GM12878 (cell line): ENCODE measurements around the gene ALDH1A1. TPM values are rescaled to one million over a fixed set of nuclear protein-coding genes. Genes with fewer than 3 reads are reported as not detected.

Source experiments
- ATAC-seq: fragments of 200-7000 bp; cut with Tn5 transposase; 3 replicates; pipeline ENCODE4 v1.9.1; 2020; ENCODE audit warnings: mild to moderate bottlenecking, moderate library complexity
- BruUV-seq: library from RNA; stranded (reverse); fragments of 400-500 nt; replicated peaks from 2 replicates; lab custom pipeline; 2021; lab: Mats Ljungman, UMichigan
- CTCF ChIA-PET: fragments of 300-600 bp; sonication (Branson Sonifier 250); formaldehyde crosslinking; extraction: SDS; loops from one replicate; lab custom pipeline; 2021; ENCODE audit warnings: inconsistent platforms; lab: Yijun Ruan, JAX
- POLR2A ChIA-PET: fragments of 350-600 bp; formaldehyde crosslinking; extraction: SDS; loops from one replicate; lab custom pipeline; 2021; ENCODE audit warnings: inconsistent platforms; lab: Charles Lee
- RAD21 ChIA-PET: fragments of 300-600 bp; sonication (Branson Sonifier 250); formaldehyde crosslinking; loops from one replicate; lab custom pipeline; 2023; ENCODE audit warnings: antibody characterized with exemption; ENCODE audit not compliant: unreplicated experiment; lab: Charles Lee
- SMC1A ChIA-PET: fragments of 300-600 bp; sonication (Branson Sonifier 250); formaldehyde crosslinking; loops from one replicate; lab custom pipeline; 2023; ENCODE audit not compliant: unreplicated experiment, uncharacterized antibody; lab: Charles Lee
- DNase-seq: peaks from one replicate; pipeline ENCODE4 v3.0.0-alpha.2; 2011; ENCODE audit warnings: low read depth, low spot score
- FAIRE-seq: peaks from 3 replicates; lab custom pipeline; 2011; peaks lifted over from hg19 to GRCh38; lab: Jason Lieb, UNC
- H2AFZ ChIP-seq: 2 replicates; pipeline ENCODE4 v1.6.0; 2011; ENCODE audit warnings: low read depth, low read length, control low read depth; ENCODE audit not compliant: control insufficient read depth
- H3K27ac ChIP-seq: 2 replicates; pipeline ENCODE4 v1.5.1; 2011; ENCODE audit warnings: control low read depth; ENCODE audit not compliant: control insufficient read depth, insufficient read depth
- H3K27me3 ChIP-seq, 2 experiments: replicated peaks in 1 of 2; 2 replicates each; pipeline versions ENCODE4 v1.6.0 to v1.6.1; 2011; ENCODE audit warnings: low read length in 1 of 2; ENCODE audit not compliant: control insufficient read depth in 2 of 2, insufficient read depth in 2 of 2
- H3K36me3 ChIP-seq, 2 experiments: 2 replicates each; pipeline ENCODE4 v1.5.1; 2011; ENCODE audit warnings: low read length in 1 of 2; ENCODE audit not compliant: control insufficient read depth in 2 of 2, insufficient read depth in 2 of 2
- H3K4me1 ChIP-seq: 2 replicates; pipeline ENCODE4 v1.6.1; 2011; ENCODE audit warnings: mild to moderate bottlenecking, low read length, moderate library complexity, mixed read lengths; ENCODE audit not compliant: control insufficient read depth, insufficient read depth
- H3K4me2 ChIP-seq: 2 replicates; pipeline ENCODE4 v1.6.0; 2011; ENCODE audit warnings: control low read depth; ENCODE audit not compliant: control insufficient read depth, insufficient read depth
- H3K4me3 ChIP-seq: fragments of 200-600 bp; sonication (generic); 2 replicates; pipeline ENCODE4 v1.5.1; 2016
- H3K79me2 ChIP-seq: 2 replicates; pipeline ENCODE4 v1.6.0; 2011; ENCODE audit warnings: low read length; ENCODE audit not compliant: control insufficient read depth, insufficient read depth
- H3K9ac ChIP-seq: 2 replicates; pipeline ENCODE4 v1.8.0; 2011; ENCODE audit warnings: low read length, control low read depth, mixed read lengths; ENCODE audit not compliant: control insufficient read depth, insufficient read depth
- H3K9me3 ChIP-seq: replicated peaks from 3 replicates; pipeline ENCODE4 v1.5.1; 2011; ENCODE audit warnings: mild to moderate bottlenecking, low read length; ENCODE audit not compliant: control insufficient read depth, insufficient read depth
- H4K20me1 ChIP-seq: 2 replicates; pipeline ENCODE4 v1.6.0; 2011; ENCODE audit not compliant: control insufficient read depth, insufficient read depth
- CBFB ChIP-seq: IDR thresholded peaks from 2 replicates; pipeline ENCODE4 v1.6.1; 2016; ENCODE audit warnings: antibody characterized with exemption, low read depth
- CBX5 ChIP-seq: sonication (generic); IDR thresholded peaks from 2 replicates; pipeline ENCODE4 v1.6.1; 2016; ENCODE audit warnings: low read depth, moderate library complexity, mild to moderate bottlenecking, inconsistent platforms
- GABPA ChIP-seq: IDR thresholded peaks from 2 replicates; pipeline ENCODE4 v1.6.1; 2014; ENCODE audit warnings: antibody characterized with exemption, low read depth, mild to moderate bottlenecking, inconsistent platforms
- HDAC6 ChIP-seq: fragments of 200-600 bp; sonication (generic); IDR thresholded peaks from one replicate; pipeline ENCODE4 v1.8.0; 2017; ENCODE audit warnings: antibody characterized with exemption; ENCODE audit not compliant: unreplicated experiment
- NBN ChIP-seq: fragments of 450-650 bp; IDR thresholded peaks from 2 replicates; pipeline ENCODE4 v1.6.1; 2016
- POLR2AphosphoS2 ChIP-seq: IDR thresholded peaks from 2 replicates; pipeline ENCODE4 v1.6.1; 2011; ENCODE audit warnings: low read depth, mild to moderate bottlenecking, low read length, improper control_type of control experiment, moderate library complexity
- TAF1 ChIP-seq: IDR thresholded peaks from 2 replicates; pipeline ENCODE4 v1.6.1; 2011; ENCODE audit warnings: mild to moderate bottlenecking, low read depth, low read length, borderline replicate concordance
- ZBED1 ChIP-seq: IDR thresholded peaks from 2 replicates; pipeline ENCODE4 v1.6.1; 2016; ENCODE audit warnings: borderline replicate concordance
- ZBTB33 ChIP-seq: fragments of 450-650 bp; IDR thresholded peaks from 2 replicates; pipeline ENCODE4 v1.6.1; 2017; ENCODE audit warnings: mild to moderate bottlenecking
- ZNF592 ChIP-seq: fragments of 450-650 bp; IDR thresholded peaks from 2 replicates; pipeline ENCODE4 v1.6.1; 2017; ENCODE audit warnings: mild to moderate bottlenecking, moderate library complexity
- WGBS: methylation state at CpG from one replicate; pipeline ENCODE4 v1.1.6; 2016; ENCODE audit warnings: low lambda C conversion rate; ENCODE audit not compliant: insufficient replicate concordance, insufficient coverage; ENCODE audit errors: missing lambda C conversion rate; 5-methylcytosine and 5-hydroxymethylcytosine counted together
- in situ Hi-C: fragments of 300-500 bp; cut with MboI; formaldehyde crosslinking; loops from 9 replicates; pipeline ENCODE4 v1.14.3; 2018; ENCODE audit warnings: mixed read lengths
- intact Hi-C: fragments of 100-400 bp; cut with micrococcal nuclease; formaldehyde crosslinking; loops from one replicate; pipeline ENCODE4 v1.14.2; 2022; ENCODE audit not compliant: unreplicated experiment
- polyA plus RNA-seq, 11 experiments: library from polyadenylated mRNA; depleted of rRNA in 4 of 11; unstranded in 6 of 11; stranded (reverse) in 5 of 11; fragments of >200 nt; fragmentation: Nextera tagmentation in 4 of 11; fragmentation: Illumina TruSeq in 1 of 11; extraction: Ambion mirVana in 4 of 11; extraction: Trizol in 1 of 11; gene quantifications; 1 replicate in 1 of 11; 2 replicates in 10 of 11; pipeline versions ENCODE4 v1.2.1 to v1.2.3, GENCODE V29; 2011 to 2016; ENCODE audit warnings: inconsistent platforms in 2 of 11, missing spikeins in 2 of 11, low read depth in 1 of 11
- total RNA-seq, 4 experiments: library from RNA; depleted of rRNA in 3 of 4; stranded (reverse); fragments of >200 nt in 3 of 4; fragmentation: Illumina TruSeq in 1 of 4; extraction: Trizol in 1 of 4; gene quantifications; 2 replicates each; pipeline versions ENCODE4 v1.2.1 to v1.2.3, GENCODE V29; 2013 to 2021

The ALDH1A1 gene
- total and polyA plus RNA-seq, 10 of the 15 experiments (the other 5 are each of a cell fraction or from before 2014, with no cell fraction given) = 0.03 to 0.54 TPM; not detected in 8

- no peak for TF ChIP-seq ZNF592
- TF ChIP-seq GABPA = no peak
- no peak for TF ChIP-seq CBFB
- TF ChIP-seq HDAC6 = no peak
- no peak for TF ChIP-seq ZBTB33
- TF ChIP-seq, all 136 proteins: peak for 0
Observed at GRCh38 chr9:72986522-72987116, 33.8 kb upstream of the ALDH1A1 start (continued).

- Histone ChIP-seq H3K36me3 (no peaks in the 10 kb centered on the region), H3K27me3 (no peaks in the 10 kb centered on the region), H2AFZ (no peak overlapping the region), H4K20me1 (no peaks in the 10 kb centered on the region), H3K9me3 (no peaks in the 10 kb centered on the region), H3K4me3 (no peak overlapping the region), H3K4me1 (no peaks in the 10 kb centered on the region), H3K27ac (no peak overlapping the region), H3K79me2 (no peaks in the 10 kb centered on the region), H3K9ac (no peak overlapping the region), H3K4me2 (no peak overlapping the region)
- ATAC-seq (no peak), DNase-seq (no peak), FAIRE-seq (peak; percentile 62)
- intact Hi-C loops (no loop called here), in situ Hi-C loops (no loop called here)
- ChIA-PET RAD21 (no interaction called here), SMC1A (no interaction called here), CTCF (no interaction called here), POLR2A (no interaction called here)
- TF ChIP-seq POLR2AphosphoS2 (no peak), TAF1 (no peak), CBX5 (no peak), NBN (no peak), ZBED1 (no peak)
- 14% methylated on average over 3 of the region's 3 CpGs for WGBS
- no TSS peak for BruUV-seq
Observed at GRCh38 chr9:72985746-72986145, 32.9 kb upstream of the ALDH1A1 start.
